Measurements from ENCODE around the gene MATN1.

MATN1 gene

GRCh38 chr1:30765556-30766434, 42.4 kb upstream of the MATN1 start:
- TF ChIP-seq ZFX (IDR thresholded peaks at IDR 0.05; ENCODE audit: borderline replicate concordance) (no peak), CTCF (IDR thresholded peaks at IDR 0.05) (no peak)
- H3K27ac ChIP-seq: no peak overlapping the region

GRCh38 chr1:30764939-30765555, 41.7 kb upstream of the MATN1 start:
- no peak for TF ChIP-seq CTCF (IDR thresholded peaks at IDR 0.05)
- TF ChIP-seq ZFX (IDR thresholded peaks at IDR 0.05; ENCODE audit: borderline replicate concordance): no peak
- H3K27ac ChIP-seq: no peak overlapping the region

GRCh38 chr1:30764396-30764795, 41.0 kb upstream of the MATN1 start:
- TF ChIP-seq ZFX (IDR thresholded peaks at IDR 0.05; ENCODE audit: borderline replicate concordance): no peak
- H3K27ac ChIP-seq: no peak overlapping the region

GRCh38 chr1:30763651-30764248, 40.4 kb upstream of the MATN1 start:
- H3K27ac ChIP-seq: no peak overlapping the region

GRCh38 chr1:30762930-30763650, 39.7 kb upstream of the MATN1 start:
- no peak for TF ChIP-seq CTCF (IDR thresholded peaks at IDR 0.05)
- no peak for TF ChIP-seq ZFX (IDR thresholded peaks at IDR 0.05; ENCODE audit: borderline replicate concordance)
- no peak overlapping the region for H3K27ac ChIP-seq

More at GRCh38 chr1:30763651-30764248, 40.4 kb upstream of the MATN1 start:
- TF ChIP-seq ZFX (IDR thresholded peaks at IDR 0.05; ENCODE audit: borderline replicate concordance): no peak
- TF ChIP-seq CTCF (IDR thresholded peaks at IDR 0.05): no peak

- no peak for TF ChIP-seq ZFX (IDR thresholded peaks at IDR 0.05; ENCODE audit: borderline replicate concordance)
- TF ChIP-seq CTCF (IDR thresholded peaks at IDR 0.05): no peak
- H3K27ac ChIP-seq: no peak overlapping the region
These were observed 39.0 kb upstream of the MATN1 start for GRCh38 chr1:30762152-30762929.

All from 22Rv1 (cell line).